Neural cell (in vitro differentiated cells): ENCODE results near the gene EIF3B. TPM values are rescaled to one million over a fixed set of nuclear protein-coding genes. Genes with fewer than 3 reads are reported as not detected.
"Not testable (repeated sequence)": the region's sequence is repeated elsewhere in the genome, so short reads cannot be mapped to it uniquely, and the experiment has no call there.

Experiments used
- H2AFZ ChIP-seq: fragments of 200-600, 300-800 bp; sonication (generic), shearing (Covaris generic); 2 replicates; pipeline ENCODE4 v1.6.0; 2014; ENCODE audit warnings: low read depth, mild to moderate bottlenecking, antibody characterized with exemption, low read length, moderate library complexity
- H3F3A ChIP-seq: fragments of 200-600 bp; shearing (Covaris generic); 2 replicates; pipeline ENCODE4 v1.6.1; 2016; ENCODE audit warnings: mild to moderate bottlenecking, moderate library complexity, mixed read lengths, antibody characterized with exemption, low read length; ENCODE audit not compliant: insufficient read depth, poor library complexity, severe bottlenecking
- H3K27ac ChIP-seq: fragments of 200-600, 300-800 bp; sonication (generic), shearing (Covaris generic); 2 replicates; pipeline ENCODE4 v1.5.1; 2014; ENCODE audit warnings: mild to moderate bottlenecking, low read length, moderate library complexity
- H3K27me3 ChIP-seq: fragments of 300-800, 200-600 bp; sonication (generic), shearing (Covaris generic); 2 replicates; pipeline ENCODE4 v1.6.0; 2014; ENCODE audit warnings: mild to moderate bottlenecking, low read depth, low read length, moderate library complexity; ENCODE audit not compliant: insufficient read depth
- H3K36me3 ChIP-seq: fragments of 300-800, 200-600 bp; sonication (generic), shearing (Covaris generic); 2 replicates; pipeline ENCODE4 v1.5.1; 2014; ENCODE audit warnings: mild to moderate bottlenecking, antibody characterized with exemption, low read length, moderate library complexity; ENCODE audit not compliant: insufficient read depth
- H3K4me2 ChIP-seq: fragments of 300-800, 200-600 bp; sonication (generic), shearing (Covaris generic); 2 replicates; pipeline ENCODE4 v1.6.0; 2014; ENCODE audit warnings: mild to moderate bottlenecking, low read length
- H3K4me3 ChIP-seq: fragments of 300-800, 200-600 bp; sonication (generic), shearing (Covaris generic); 2 replicates; pipeline ENCODE4 v1.5.1; 2014; ENCODE audit warnings: mild to moderate bottlenecking, low read length, moderate library complexity
- H3K79me2 ChIP-seq: fragments of 200-600 bp; shearing (Covaris generic); replicated peaks from 2 replicates; pipeline ENCODE4 v1.6.0; 2014; ENCODE audit warnings: mild to moderate bottlenecking, low read length, moderate library complexity; ENCODE audit not compliant: insufficient read depth
- H3K9ac ChIP-seq: fragments of 300-800, 200-600 bp; sonication (generic), shearing (Covaris generic); 2 replicates; pipeline ENCODE4 v1.6.1; 2016; ENCODE audit warnings: mild to moderate bottlenecking, low read length, mixed read lengths
- H3K9me2 ChIP-seq: fragments of 200-600 bp; shearing (Covaris generic); 2 replicates; pipeline ENCODE4 v1.6.1; 2016; ENCODE audit warnings: mild to moderate bottlenecking, low read length, mixed read lengths; ENCODE audit not compliant: insufficient read depth
- H3K9me3 ChIP-seq: fragments of 200-600, 300-800 bp; sonication (generic), shearing (Covaris generic); 2 replicates; pipeline ENCODE4 v1.6.1; 2016; ENCODE audit warnings: mild to moderate bottlenecking, mixed run types, low read length, moderate library complexity, mixed read lengths
- H4K20me1 ChIP-seq: fragments of 200-600 bp; shearing (Covaris generic); 2 replicates; pipeline ENCODE4 v1.6.1; 2016; ENCODE audit warnings: mild to moderate bottlenecking, mixed run types; ENCODE audit not compliant: insufficient read depth
- CTCF ChIP-seq: fragments of 450-650 bp; IDR thresholded peaks from 2 replicates; pipeline ENCODE4 v1.5.1; 2014; ENCODE audit warnings: antibody characterized with exemption, mild to moderate bottlenecking, moderate library complexity; ENCODE audit not compliant: poor library complexity, severe bottlenecking
- EP300 ChIP-seq: fragments of 450-650 bp; conservative IDR thresholded peaks from 2 replicates; pipeline ENCODE4 v1.6.1; 2014; ENCODE audit warnings: antibody characterized with exemption, mild to moderate bottlenecking, moderate library complexity; ENCODE audit not compliant: poor library complexity, severe bottlenecking
- EZH2 ChIP-seq: fragments of 200-600, 300-800 bp; shearing (Covaris generic), sonication (generic); IDR thresholded peaks from 2 replicates; pipeline ENCODE4 v1.6.1; 2014; ENCODE audit warnings: antibody characterized with exemption, low read length, borderline replicate concordance, mild to moderate bottlenecking; ENCODE audit not compliant: insufficient read depth, poor library complexity, severe bottlenecking
- MXI1 ChIP-seq: fragments of 450-650 bp; conservative IDR thresholded peaks from 2 replicates; pipeline ENCODE4 v1.6.1; 2014; ENCODE audit warnings: antibody characterized with exemption, mild to moderate bottlenecking; ENCODE audit not compliant: poor library complexity, severe bottlenecking
- POLR2AphosphoS5 ChIP-seq: IDR thresholded peaks from 2 replicates; pipeline ENCODE4 v1.6.1; 2012
- RAD21 ChIP-seq: fragments of 450-650 bp; conservative IDR thresholded peaks from 2 replicates; pipeline ENCODE4 v1.6.1; 2014; ENCODE audit warnings: antibody characterized with exemption, mild to moderate bottlenecking, moderate library complexity
- REST ChIP-seq: IDR thresholded peaks from 2 replicates; pipeline ENCODE4 v1.6.1; 2012; ENCODE audit warnings: borderline replicate concordance
- SMC3 ChIP-seq: fragments of 450-650 bp; conservative IDR thresholded peaks from 2 replicates; pipeline ENCODE4 v1.6.1; 2014; ENCODE audit warnings: antibody characterized with exemption, mild to moderate bottlenecking, moderate library complexity; ENCODE audit not compliant: poor library complexity
- TAF1 ChIP-seq: IDR thresholded peaks from 2 replicates; pipeline ENCODE4 v1.6.1; 2012; ENCODE audit warnings: low read depth
- polyA minus RNA-seq: library from RNA; depleted of rRNA, polyadenylated mRNA; stranded (reverse); fragments of >200 nt; gene quantifications from 2 replicates; pipeline ENCODE4 v1.2.3, GENCODE V29; 2014
- polyA plus RNA-seq: library from polyadenylated mRNA; depleted of rRNA; stranded (reverse); fragments of >200 nt; gene quantifications from 2 replicates; pipeline ENCODE4 v1.2.3, GENCODE V29; 2014

The EIF3B gene
- polyA plus RNA-seq (65.1 and 73.7 TPM in 2 replicates), polyA minus RNA-seq (84.5 and 106 TPM in 2 replicates)

GRCh38 chr7:2354186-2354938 lies at the start of gene EIF3B:
Gene EIF3B (plus strand): TSS chr7:2354827. CDS start chr7:2354922, 95 bp downstream.
- Histone ChIP-seq H3K27ac (peak within 1 kb of the TSS; percentile 98), H3K9me3 (no peaks in the 10 kb centered on the region), H3K27me3 (no peaks in the 10 kb centered on the region), H3K9me2 (no peaks in the 10 kb centered on the region), H3K4me3 (peak within 1 kb of the TSS; percentile 95), H2AFZ (peak within 1 kb of the TSS; percentile 97), H4K20me1 (no peaks in the 10 kb centered on the region), H3F3A (no peaks in the 10 kb centered on the region), H3K79me2 (peaks cover 40% of the 10 kb centered on the region), H3K9ac (peak within 1 kb of the TSS; percentile 93), H3K36me3 (no peaks in the 10 kb centered on the region), H3K4me2 (peak within 1 kb of the TSS; percentile 92)
- peak; percentile 98 for TF ChIP-seq MXI1
- TF ChIP-seq POLR2AphosphoS5, result peak; percentile 81
- TF ChIP-seq EZH2, result no peak
- peak; percentile 30 for TF ChIP-seq REST
- peak; percentile 13 for TF ChIP-seq TAF1
- peak; percentile 22 for TF ChIP-seq CTCF
- no peak for TF ChIP-seq RAD21
- TF ChIP-seq EP300, result peak; percentile 62
- no peak for TF ChIP-seq SMC3

- not testable (repeated sequence) for H3K9ac ChIP-seq, H3K9me2 ChIP-seq, H4K20me1 ChIP-seq, H3K4me3 ChIP-seq, H3F3A ChIP-seq, H3K79me2 ChIP-seq, H3K9me3 ChIP-seq, H3K27ac ChIP-seq, H2AFZ ChIP-seq, H3K4me2 ChIP-seq, H3K27me3 ChIP-seq, H3K36me3 ChIP-seq
Measured at GRCh38 chr7:2305258-2305657, 49.4 kb upstream of the EIF3B start.
